Suprapubic skin (tissue), 4 donors: ENCODE measurements around the gene OR56A3. TPM values are rescaled to one million over a fixed set of nuclear protein-coding genes. Genes with fewer than 3 reads are reported as not detected.

Source experiments
- DNase-seq, 2 donors: peaks; one replicate each; pipeline ENCODE4 v3.0.0-alpha.2; 2019; ENCODE audit warnings: low spot score in 2 of 2
- H3K27ac ChIP-seq: fragments of 200-600 bp; sonication (generic); one replicate; pipeline ENCODE4 v1.5.1; 2019
- H3K27me3 ChIP-seq: fragments of 200-600 bp; sonication (generic); one replicate; pipeline ENCODE4 v1.5.1; 2019
- H3K36me3 ChIP-seq: fragments of 200-600 bp; sonication (generic); one replicate; pipeline ENCODE4 v1.5.1; 2019
- H3K4me1 ChIP-seq: fragments of 200-600 bp; sonication (generic); one replicate; pipeline ENCODE4 v1.5.1; 2019
- H3K4me3 ChIP-seq: fragments of 200-600 bp; sonication (generic); one replicate; pipeline ENCODE4 v1.5.1; 2019; ENCODE audit warnings: mild to moderate bottlenecking
- H3K9me3 ChIP-seq: fragments of 200-600 bp; sonication (generic); one replicate; pipeline ENCODE4 v1.5.1; 2019
- EP300 ChIP-seq: sonication (generic); formaldehyde crosslinking; IDR thresholded peaks from one replicate; pipeline ENCODE4 v1.6.1; 2017; ENCODE audit warnings: antibody characterized with exemption
- POLR2A ChIP-seq, 2 donors: fragments of 450-650 bp; IDR thresholded peaks; one replicate each; pipeline ENCODE4 v1.6.1; 2017; ENCODE audit warnings: antibody characterized with exemption in 2 of 2, mild to moderate bottlenecking in 2 of 2, moderate library complexity in 2 of 2
- POLR2AphosphoS5 ChIP-seq, 3 donors: sonication (generic); formaldehyde crosslinking; IDR thresholded peaks; one replicate each; pipeline ENCODE4 v1.6.1; 2017; ENCODE audit warnings: antibody characterized with exemption in 3 of 3
- WGBS: methylation state at CpG from one replicate; pipeline ENCODE4 v1.1.5; 2018; 5-methylcytosine and 5-hydroxymethylcytosine counted together
- total RNA-seq, 4 donors: library from RNA; depleted of rRNA; stranded (reverse); fragments of >200 nt; gene quantifications; one replicate each; pipeline ENCODE4 v1.1.0, GENCODE V29; 2016
- TF ChIP-seq, protein P1 (sequence below), 2 donors: fragments of 200-600 bp in 1 of 2; fragments of 450-650 bp in 1 of 2; sonication (generic) in 1 of 2; IDR thresholded peaks; one replicate each; pipeline ENCODE4 v1.5.1; 2016 to 2019; ENCODE audit warnings: antibody characterized with exemption in 2 of 2, mild to moderate bottlenecking in 1 of 2, moderate library complexity in 1 of 2

Gene OR56A3
- total RNA-seq, 4 donors from 2014 or later = not detected

DNA sequence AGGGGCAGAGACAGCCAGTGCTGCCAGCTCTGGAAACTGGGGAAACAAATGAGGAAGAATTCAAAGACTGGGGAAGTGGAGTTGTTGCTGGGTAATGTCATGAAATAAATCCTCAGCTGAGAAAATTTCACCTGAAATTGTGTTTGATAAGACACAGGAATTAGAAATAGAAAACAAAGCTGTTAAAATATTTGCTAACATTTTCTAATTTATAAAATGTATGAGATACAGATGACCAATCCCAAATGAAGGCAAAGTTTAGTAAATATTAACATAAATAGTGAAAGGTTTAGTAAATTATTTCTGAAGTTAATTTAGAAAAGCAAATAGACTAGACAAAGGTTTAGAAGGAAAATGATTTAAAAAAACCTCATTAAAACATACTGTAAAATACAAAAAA lies 26.3 kb downstream of the OR56A3 start, which contains the start of gene OR56A5:
Gene OR56A5 (minus strand): TSS at position 101 of the 400 bp plus-strand sequence. CDS start 0 bp downstream, at position 101.
- DNase-seq = no peak
- Histone ChIP-seq H3K27me3 (no peaks in the 10 kb centered on the region), H3K27ac (no peak within 1 kb of the TSS), H3K9me3 (peaks cover 9% of the 10 kb centered on the region), H3K4me3 (no peak within 1 kb of the TSS), H3K36me3 (no peaks in the 10 kb centered on the region), H3K4me1 (no peaks in the 10 kb centered on the region)
- TF ChIP-seq EP300 = no peak
- TF ChIP-seq POLR2AphosphoS5 (IDR thresholded peaks at IDR 0.05) = no peak
- TF ChIP-seq, protein P1, sequence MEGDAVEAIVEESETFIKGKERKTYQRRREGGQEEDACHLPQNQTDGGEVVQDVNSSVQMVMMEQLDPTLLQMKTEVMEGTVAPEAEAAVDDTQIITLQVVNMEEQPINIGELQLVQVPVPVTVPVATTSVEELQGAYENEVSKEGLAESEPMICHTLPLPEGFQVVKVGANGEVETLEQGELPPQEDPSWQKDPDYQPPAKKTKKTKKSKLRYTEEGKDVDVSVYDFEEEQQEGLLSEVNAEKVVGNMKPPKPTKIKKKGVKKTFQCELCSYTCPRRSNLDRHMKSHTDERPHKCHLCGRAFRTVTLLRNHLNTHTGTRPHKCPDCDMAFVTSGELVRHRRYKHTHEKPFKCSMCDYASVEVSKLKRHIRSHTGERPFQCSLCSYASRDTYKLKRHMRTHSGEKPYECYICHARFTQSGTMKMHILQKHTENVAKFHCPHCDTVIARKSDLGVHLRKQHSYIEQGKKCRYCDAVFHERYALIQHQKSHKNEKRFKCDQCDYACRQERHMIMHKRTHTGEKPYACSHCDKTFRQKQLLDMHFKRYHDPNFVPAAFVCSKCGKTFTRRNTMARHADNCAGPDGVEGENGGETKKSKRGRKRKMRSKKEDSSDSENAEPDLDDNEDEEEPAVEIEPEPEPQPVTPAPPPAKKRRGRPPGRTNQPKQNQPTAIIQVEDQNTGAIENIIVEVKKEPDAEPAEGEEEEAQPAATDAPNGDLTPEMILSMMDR (IDR thresholded peaks at IDR 0.05) = no peak
- TF ChIP-seq POLR2A (IDR thresholded peaks at IDR 0.05) = no peak

DNA sequence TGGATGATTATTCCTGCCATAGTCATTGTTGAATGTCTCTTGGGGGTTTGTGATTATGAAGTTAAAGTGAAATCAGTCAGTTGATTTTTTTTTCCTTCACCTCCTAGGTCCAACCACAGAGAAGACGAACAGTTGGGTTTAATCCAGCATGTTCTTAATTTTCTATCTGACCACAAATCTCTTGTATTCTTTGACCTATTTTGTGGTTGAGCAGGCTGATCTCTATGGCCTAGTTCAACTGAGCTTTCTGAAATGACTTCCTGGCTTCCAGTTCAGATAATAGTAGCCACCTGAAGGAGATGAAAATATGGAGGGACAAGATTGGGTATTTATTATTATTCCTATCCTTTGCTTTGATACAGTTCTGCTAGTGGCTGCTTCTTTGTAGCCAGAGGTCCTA lies 31.5 kb downstream of the OR56A3 start:
- no peak for DNase-seq
- H3K27ac ChIP-seq = no peak overlapping the region
- WGBS = 53% methylated on average over 1 of the region's 1 CpG
- no peaks in the 10 kb centered on the region for H3K4me1 ChIP-seq
- no peaks in the 10 kb centered on the region for H3K27me3 ChIP-seq
- no peaks in the 10 kb centered on the region for H3K36me3 ChIP-seq
- H3K9me3 ChIP-seq = no peaks in the 10 kb centered on the region
- TF ChIP-seq POLR2AphosphoS5 (IDR thresholded peaks at IDR 0.05) = no peak
- TF ChIP-seq, protein P1 (IDR thresholded peaks at IDR 0.05) = no peak
- TF ChIP-seq EP300 = no peak
- TF ChIP-seq POLR2A (IDR thresholded peaks at IDR 0.05) = no peak
- H3K4me3 ChIP-seq = no peak overlapping the region

DNA sequence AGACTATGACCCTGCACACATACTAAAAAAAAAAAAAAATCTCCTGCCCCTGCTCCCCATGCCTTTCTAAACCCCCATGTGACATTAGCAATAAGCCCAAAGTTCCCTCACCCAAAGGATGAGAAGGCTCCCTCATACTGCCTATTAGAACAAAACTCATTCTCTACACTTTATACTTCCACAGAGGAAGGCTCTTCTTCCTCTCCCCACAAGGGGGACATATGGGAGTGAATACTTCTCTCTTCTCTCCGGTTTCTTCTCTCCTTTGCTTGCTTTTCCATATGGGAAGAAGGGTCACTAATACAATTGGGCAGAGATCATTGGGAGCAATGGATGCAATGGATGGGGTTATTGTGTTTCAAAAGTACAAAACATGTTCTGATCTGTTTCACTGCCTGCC lies 41.4 kb downstream of the OR56A3 start:
- no peaks in the 10 kb centered on the region for H3K36me3 ChIP-seq
- H3K27ac ChIP-seq = no peak overlapping the region
- TF ChIP-seq POLR2A (IDR thresholded peaks at IDR 0.05) (no peak), EP300 (no peak), POLR2AphosphoS5 (IDR thresholded peaks at IDR 0.05) (no peak)
- DNase-seq = no peak
- WGBS = 54% methylated on average over 1 of the region's 1 CpG
- no peaks in the 10 kb centered on the region for H3K27me3 ChIP-seq
- no peaks in the 10 kb centered on the region for H3K4me1 ChIP-seq
- H3K9me3 ChIP-seq = no peaks in the 10 kb centered on the region
- H3K4me3 ChIP-seq = no peak overlapping the region

DNA sequence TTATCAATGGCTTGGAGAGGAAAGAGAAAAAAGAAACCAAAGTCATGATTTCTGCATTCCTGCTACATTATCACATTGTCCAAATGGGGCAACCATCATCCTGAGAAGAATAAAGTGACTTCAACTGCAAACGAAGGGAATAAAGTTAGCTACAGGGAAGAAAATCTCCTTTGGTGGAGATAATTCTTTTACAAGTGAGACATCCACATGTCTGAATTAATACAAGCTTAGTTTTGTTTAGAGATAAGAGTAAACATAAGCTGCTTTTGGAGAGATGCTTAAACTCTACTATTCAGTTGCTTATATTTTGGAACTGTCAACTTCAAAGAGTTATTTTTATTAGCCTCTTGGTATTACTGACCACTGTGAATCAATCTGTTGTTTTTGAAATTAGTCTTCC lies 44.8 kb downstream of the OR56A3 start, which contains the start of gene OR52L1:
Gene OR52L1 (minus strand): TSS at position 101 of the 400 bp plus-strand sequence. CDS start 55 bp downstream, at position 46.
- DNase-seq = no peak
- Histone ChIP-seq H3K36me3 (no peaks in the 10 kb centered on the region), H3K4me1 (no peaks in the 10 kb centered on the region), H3K9me3 (no peaks in the 10 kb centered on the region), H3K27me3 (no peaks in the 10 kb centered on the region), H3K4me3 (no peak within 1 kb of the TSS), H3K27ac (no peak within 1 kb of the TSS)
- TF ChIP-seq, protein P1 (IDR thresholded peaks at IDR 0.05) = no peak
- no peak for TF ChIP-seq POLR2AphosphoS5 (IDR thresholded peaks at IDR 0.05)
- no peak for TF ChIP-seq EP300
- TF ChIP-seq POLR2A (IDR thresholded peaks at IDR 0.05) = no peak
- 54% methylated on average over 1 of the region's 1 CpG for WGBS

DNA sequence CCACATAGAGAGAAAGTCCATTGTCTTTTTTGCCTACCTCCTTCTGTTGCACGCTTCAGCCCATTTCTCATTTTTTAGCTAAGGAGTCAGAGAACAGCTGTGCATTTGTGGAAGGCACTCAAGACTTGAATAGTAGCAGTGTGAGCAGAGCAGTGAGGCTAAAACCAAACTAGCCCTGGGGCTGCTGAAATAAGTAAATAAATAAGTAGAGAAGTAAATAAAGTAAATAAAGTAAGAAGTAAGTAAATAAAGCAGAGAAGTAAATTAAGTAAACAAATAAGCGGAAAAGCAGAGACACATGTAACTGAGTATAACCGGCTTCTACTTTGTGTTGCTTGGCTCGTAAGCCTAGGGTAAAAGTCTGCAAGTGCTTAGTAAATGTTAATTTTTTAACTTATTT lies 47.2 kb downstream of the OR56A3 start:
- no peaks in the 10 kb centered on the region for H3K27me3 ChIP-seq
- TF ChIP-seq, protein P1 (IDR thresholded peaks at IDR 0.05) = no peak
- TF ChIP-seq POLR2A (IDR thresholded peaks at IDR 0.05) (no peak), POLR2AphosphoS5 (IDR thresholded peaks at IDR 0.05) (no peak), EP300 (no peak)
- no peak overlapping the region for H3K27ac ChIP-seq
- H3K36me3 ChIP-seq = no peaks in the 10 kb centered on the region
- H3K4me1 ChIP-seq = no peaks in the 10 kb centered on the region
- 87% methylated on average over 4 of the region's 4 CpGs for WGBS
- H3K9me3 ChIP-seq = no peaks in the 10 kb centered on the region
- H3K4me3 ChIP-seq = no peak overlapping the region
- DNase-seq = no peak

DNA sequence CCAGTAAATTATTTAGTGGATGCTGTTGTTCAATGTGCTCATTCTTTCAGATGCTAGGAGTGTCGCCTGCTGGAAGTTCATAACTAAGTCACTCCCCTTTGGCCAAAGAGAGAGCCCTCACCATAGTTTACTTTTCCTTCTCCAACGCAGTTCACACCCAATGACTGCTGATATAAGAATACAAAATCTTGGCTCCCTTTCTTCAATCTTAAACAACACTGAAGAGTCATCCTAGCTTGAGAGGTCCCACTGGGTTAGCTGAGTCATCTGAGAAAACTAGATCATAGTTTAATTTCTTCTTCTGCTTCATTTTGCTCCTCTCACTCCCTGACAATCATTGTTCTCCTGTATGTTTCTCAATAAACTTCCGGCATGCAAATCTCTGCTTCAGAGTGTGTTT lies 50.1 kb downstream of the OR56A3 start:
- Histone ChIP-seq H3K27ac (no peak overlapping the region), H3K36me3 (no peaks in the 10 kb centered on the region)

More for the DNA sequence above, 50.1 kb downstream of the OR56A3 start:
- no peak for DNase-seq
- Histone ChIP-seq H3K4me3 (no peak overlapping the region), H3K4me1 (no peaks in the 10 kb centered on the region), H3K27me3 (no peaks in the 10 kb centered on the region), H3K9me3 (no peaks in the 10 kb centered on the region)
- TF ChIP-seq EP300 (no peak), POLR2A (IDR thresholded peaks at IDR 0.05) (no peak), POLR2AphosphoS5 (IDR thresholded peaks at IDR 0.05) (no peak)
- TF ChIP-seq, protein P1 (IDR thresholded peaks at IDR 0.05) = no peak
- 72% methylated on average over 3 of the region's 3 CpGs for WGBS
